ENCODE results near the gene SMARCE1. TPM values are rescaled to one million over a fixed set of nuclear protein-coding genes. Genes with fewer than 3 reads are reported as not detected.
A peak's percentile ranks its signal among the peaks of the same experiment; 100 is the strongest.

The SMARCE1 gene
- total RNA-seq = 100 to 1,000 TPM in 3 of 5 donors, 10 to 100 TPM in 2; 27.5 to 125 (median 104) TPM
- 10 to 100 TPM; 53.3 to 77.7 (median 61.8) TPM for polyA plus RNA-seq
- long read RNA-seq, donor 1, full-length matches to known transcripts = 38 of 38 reads
- long read RNA-seq, donor 1, partial matches to known transcripts = 0 of 38 reads
- long read RNA-seq, donor 1, other reads (novel, unspliced or antisense) = 0 of 38 reads
- long read RNA-seq, donor 2, full-length matches to known transcripts = 61 of 61 reads
- long read RNA-seq, donor 2, partial matches to known transcripts = 0 of 61 reads
- long read RNA-seq, donor 2, other reads (novel, unspliced or antisense) = 0 of 61 reads
- long read RNA-seq, donor 3, full-length matches to known transcripts = 61 of 84 reads
- long read RNA-seq, donor 3, partial matches to known transcripts = 23 of 84 reads
- long read RNA-seq, donor 3, other reads (novel, unspliced or antisense) = 0 of 84 reads
- long read RNA-seq, donor 4, full-length matches to known transcripts = 6 of 6 reads
- long read RNA-seq, donor 4, partial matches to known transcripts = 0 of 6 reads
- long read RNA-seq, donor 4, other reads (novel, unspliced or antisense) = 0 of 6 reads
- long read RNA-seq, donor 5, full-length matches to known transcripts = 77 of 82 reads
- long read RNA-seq, donor 5, partial matches to known transcripts = 5 of 82 reads
- long read RNA-seq, donor 5, other reads (novel, unspliced or antisense) = 0 of 82 reads
- long read RNA-seq, donor 6, full-length matches to known transcripts = 131 of 157 reads
- long read RNA-seq, donor 6, partial matches to known transcripts = 26 of 157 reads
- long read RNA-seq, donor 6, other reads (novel, unspliced or antisense) = 0 of 157 reads
- long read RNA-seq, donor 7, full-length matches to known transcripts = 65 of 65 reads
- long read RNA-seq, donor 7, partial matches to known transcripts = 0 of 65 reads
- long read RNA-seq, donor 7, other reads (novel, unspliced or antisense) = 0 of 65 reads
- long read RNA-seq, donor 8, full-length matches to known transcripts = 90 of 98 reads
- long read RNA-seq, donor 8, partial matches to known transcripts = 8 of 98 reads
- long read RNA-seq, donor 8, other reads (novel, unspliced or antisense) = 0 of 98 reads
- long read RNA-seq, donor 9, full-length matches to known transcripts = 45 of 45 reads
- long read RNA-seq, donor 9, partial matches to known transcripts = 0 of 45 reads
- long read RNA-seq, donor 9, other reads (novel, unspliced or antisense) = 0 of 45 reads
- long read RNA-seq, donor 10, full-length matches to known transcripts = 34 of 39 reads
- long read RNA-seq, donor 10, partial matches to known transcripts = 5 of 39 reads
- long read RNA-seq, donor 10, other reads (novel, unspliced or antisense) = 0 of 39 reads

DNA sequence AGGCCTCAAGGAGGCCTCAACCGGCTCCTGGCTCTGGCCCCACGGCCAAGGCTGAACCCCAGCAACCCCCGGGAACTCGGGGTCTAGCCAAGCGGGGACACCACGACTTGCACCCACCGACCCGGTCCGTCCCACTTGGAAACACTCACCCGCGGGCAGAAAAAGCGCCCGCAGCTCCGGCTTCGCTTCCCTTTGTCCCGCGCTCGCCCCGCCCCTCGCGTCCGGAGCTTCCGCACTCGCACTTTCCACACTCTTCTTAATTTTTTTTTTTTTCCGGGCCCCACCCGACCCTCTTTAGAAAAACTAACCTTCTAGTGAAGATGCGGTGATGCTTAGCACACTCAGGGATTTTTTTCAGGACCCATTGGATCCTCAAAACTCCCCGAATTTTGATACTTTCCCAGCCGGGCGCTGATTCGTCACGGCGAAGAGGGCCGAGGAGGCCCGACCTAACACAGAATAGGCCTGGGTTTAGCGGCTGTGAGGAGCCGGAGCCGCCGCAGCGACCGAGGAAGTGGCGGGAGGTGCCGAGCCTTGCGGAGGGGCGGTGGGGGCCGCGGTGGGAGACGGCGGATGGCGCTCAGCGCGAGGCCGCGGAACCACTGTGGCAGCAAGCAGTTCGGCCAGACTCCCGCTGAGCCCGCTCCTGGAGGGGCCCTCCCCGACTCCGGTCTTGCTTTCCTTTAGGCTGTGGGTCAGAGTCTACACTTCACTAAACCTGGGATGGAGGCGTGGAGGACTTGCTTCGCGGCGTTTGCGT, at the start of gene SMARCE1:
Gene SMARCE1 (minus strand): TSS at position 195 of the 760 bp plus-strand sequence. CDS start 2,016 bp downstream, outside the sequence.
- TF ChIP-seq, protein P1, sequence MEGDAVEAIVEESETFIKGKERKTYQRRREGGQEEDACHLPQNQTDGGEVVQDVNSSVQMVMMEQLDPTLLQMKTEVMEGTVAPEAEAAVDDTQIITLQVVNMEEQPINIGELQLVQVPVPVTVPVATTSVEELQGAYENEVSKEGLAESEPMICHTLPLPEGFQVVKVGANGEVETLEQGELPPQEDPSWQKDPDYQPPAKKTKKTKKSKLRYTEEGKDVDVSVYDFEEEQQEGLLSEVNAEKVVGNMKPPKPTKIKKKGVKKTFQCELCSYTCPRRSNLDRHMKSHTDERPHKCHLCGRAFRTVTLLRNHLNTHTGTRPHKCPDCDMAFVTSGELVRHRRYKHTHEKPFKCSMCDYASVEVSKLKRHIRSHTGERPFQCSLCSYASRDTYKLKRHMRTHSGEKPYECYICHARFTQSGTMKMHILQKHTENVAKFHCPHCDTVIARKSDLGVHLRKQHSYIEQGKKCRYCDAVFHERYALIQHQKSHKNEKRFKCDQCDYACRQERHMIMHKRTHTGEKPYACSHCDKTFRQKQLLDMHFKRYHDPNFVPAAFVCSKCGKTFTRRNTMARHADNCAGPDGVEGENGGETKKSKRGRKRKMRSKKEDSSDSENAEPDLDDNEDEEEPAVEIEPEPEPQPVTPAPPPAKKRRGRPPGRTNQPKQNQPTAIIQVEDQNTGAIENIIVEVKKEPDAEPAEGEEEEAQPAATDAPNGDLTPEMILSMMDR (IDR thresholded peaks at IDR 0.05) = no peak
- TF ChIP-seq POLR2AphosphoS5 (IDR thresholded peaks at IDR 0.05) (peak in 1 of 3 donors; percentile 34), POLR2A (IDR thresholded peaks at IDR 0.05) (no peak), EP300 (IDR thresholded peaks at IDR 0.05) (no peak)
- Histone ChIP-seq H3K27me3 (no peaks in the 10 kb centered on the region), H3K4me1 (peaks cover 21 to 53% (median 39%) of the 10 kb centered on the region in 4 donors), H3K27ac (peak within 1 kb of the TSS; percentile 92 to 99 (median 97)), H3K36me3 (peaks cover 0 to 25% (median 23%) of the 10 kb centered on the region in 4 donors), H3K9me3 (no peaks in the 10 kb centered on the region), H3K4me3 (peak within 1 kb of the TSS; percentile 65 to 91 (median 85))
- 0 to 1% (median 0%) methylated on average over 58 to 64 of the region's 64 CpGs for WGBS, 5 donors
- intact Hi-C loops (cut with DNase I; ENCODE audit: low total_unique reads) = no loop called here
- peak; percentile 65 to 88 for DNase-seq

GRCh38 chr17:40697297-40697696, 49.7 kb upstream of the SMARCE1 start:
- H3K36me3 ChIP-seq = no peaks in the 10 kb centered on the region
- 56 to 74% (median 62%) methylated on average over 7 of the region's 7 CpGs for WGBS, 5 donors

GRCh38 chr17:40696651-40697072, 49.0 kb upstream of the SMARCE1 start:
- Histone ChIP-seq H3K4me1 (peaks cover 0 to 24% (median 15%) of the 10 kb centered on the region in 4 donors), H3K27ac (peak overlapping the region in 3 of 5 donors; percentile 46 to 50 (median 49)), H3K4me3 (no peak overlapping the region), H3K9me3 (no peaks in the 10 kb centered on the region), H3K27me3 (peaks cover 0 to 10% (median 0%) of the 10 kb centered on the region in 3 donors), H3K36me3 (no peaks in the 10 kb centered on the region)
- no peak for TF ChIP-seq EP300 (IDR thresholded peaks at IDR 0.05)
- TF ChIP-seq, protein P1 (IDR thresholded peaks at IDR 0.05) = no peak
- TF ChIP-seq POLR2A (IDR thresholded peaks at IDR 0.05) = no peak
- TF ChIP-seq POLR2AphosphoS5 (IDR thresholded peaks at IDR 0.05) = no peak
- intact Hi-C loops (cut with DNase I; ENCODE audit: low total_unique reads) = no loop called here
- WGBS, 5 donors = 34 to 50% (median 39%) methylated on average over 3 of the region's 3 CpGs
- no peak for DNase-seq

More at GRCh38 chr17:40697297-40697696, 49.7 kb upstream of the SMARCE1 start:
- Histone ChIP-seq H3K9me3 (no peaks in the 10 kb centered on the region), H3K4me1 (peaks cover 0 to 24% (median 15%) of the 10 kb centered on the region in 4 donors), H3K27ac (no peak overlapping the region), H3K27me3 (peaks cover 0 to 10% (median 0%) of the 10 kb centered on the region in 3 donors), H3K4me3 (no peak overlapping the region)
- DNase-seq = no peak
- intact Hi-C loops (cut with DNase I; ENCODE audit: low total_unique reads) = no loop called here
- TF ChIP-seq POLR2A (IDR thresholded peaks at IDR 0.05) (no peak), POLR2AphosphoS5 (IDR thresholded peaks at IDR 0.05) (no peak), EP300 (IDR thresholded peaks at IDR 0.05) (no peak)
- TF ChIP-seq, protein P1 (IDR thresholded peaks at IDR 0.05) = no peak

Data from stomach (tissue), 19 donors.